Mesendoderm (in vitro differentiated cells): ENCODE results near the gene PLCB4.

Experiments
- DNase-seq: peaks from one replicate; pipeline ENCODE4 v3.0.0; 2013
- H2AK5ac ChIP-seq: 2 replicates; pipeline ENCODE4 v1.6.1; 2013; ENCODE audit warnings: low read length, inconsistent platforms
- H2BK120ac ChIP-seq: 2 replicates; pipeline ENCODE4 v1.6.1; 2013; ENCODE audit warnings: low read depth, mild to moderate bottlenecking, low read length, moderate library complexity, mixed read lengths
- H2BK15ac ChIP-seq: replicated peaks from 2 replicates; pipeline ENCODE4 v1.6.1; 2013; ENCODE audit warnings: low read depth, mild to moderate bottlenecking, moderate library complexity
- H2BK5ac ChIP-seq: 2 replicates; pipeline ENCODE4 v1.6.1; 2013; ENCODE audit warnings: low read length, inconsistent platforms
- H3K18ac ChIP-seq: 2 replicates; pipeline ENCODE4 v1.6.1; 2013; ENCODE audit warnings: mild to moderate bottlenecking, low read length, mixed read lengths
- H3K23ac ChIP-seq: one replicate; pipeline ENCODE4 v1.6.1; 2013; ENCODE audit warnings: low read length
- H3K27ac ChIP-seq: 2 replicates; pipeline ENCODE4 v1.5.1; 2013; ENCODE audit warnings: low read depth, mild to moderate bottlenecking, inconsistent platforms, low read length, moderate library complexity
- H3K27me3 ChIP-seq: 2 replicates; pipeline ENCODE4 v1.6.1; 2013; ENCODE audit warnings: low read length, control low read depth, mild to moderate bottlenecking, inconsistent platforms; ENCODE audit not compliant: insufficient read depth, poor library complexity
- H3K36me3 ChIP-seq: 2 replicates; pipeline ENCODE4 v1.6.1; 2013; ENCODE audit warnings: low read length, inconsistent platforms; ENCODE audit not compliant: control insufficient read depth, insufficient read depth
- H3K4ac ChIP-seq: one replicate; pipeline ENCODE4 v1.6.1; 2013; ENCODE audit warnings: low read depth, mild to moderate bottlenecking, low read length, moderate library complexity
- H3K4me1 ChIP-seq: 2 replicates; pipeline ENCODE4 v1.6.1; 2013; ENCODE audit warnings: low read depth, low read length, inconsistent platforms; ENCODE audit not compliant: control insufficient read depth
- H3K4me2 ChIP-seq: 2 replicates; pipeline ENCODE4 v1.6.1; 2013; ENCODE audit warnings: low read length
- H3K4me3 ChIP-seq: 2 replicates; pipeline ENCODE4 v1.5.1; 2013; ENCODE audit warnings: mild to moderate bottlenecking, low read length
- H3K56ac ChIP-seq: one replicate; pipeline ENCODE4 v1.6.1; 2013; ENCODE audit warnings: low read length
- H3K79me1 ChIP-seq: 2 replicates; pipeline ENCODE4 v1.6.1; 2013; ENCODE audit warnings: low read length, inconsistent platforms
- H3K79me2 ChIP-seq: 2 replicates; pipeline ENCODE4 v1.6.1; 2013; ENCODE audit warnings: mild to moderate bottlenecking, low read length; ENCODE audit not compliant: control insufficient read depth, insufficient read depth
- H3K9ac ChIP-seq: 2 replicates; pipeline ENCODE4 v1.6.1; 2013; ENCODE audit warnings: low read length, inconsistent platforms
- H4K5ac ChIP-seq: one replicate; pipeline ENCODE4 v1.6.1; 2013; ENCODE audit warnings: low read length
- H4K8ac ChIP-seq: one replicate; pipeline ENCODE4 v1.6.1; 2013; ENCODE audit warnings: low read depth, mild to moderate bottlenecking, control low read depth, low read length, moderate library complexity
- WGBS: extraction: QIAGEN DNeasy Blood & Tissue Kit; methylation state at CpG from one replicate; pipeline ENCODE4 v1.1.7; 2013; ENCODE audit warnings: low lambda C conversion rate, missing lambda C conversion rate; ENCODE audit not compliant: insufficient coverage; ENCODE audit errors: extremely low coverage; 5-methylcytosine and 5-hydroxymethylcytosine counted together

The PLCB4 gene

DNA sequence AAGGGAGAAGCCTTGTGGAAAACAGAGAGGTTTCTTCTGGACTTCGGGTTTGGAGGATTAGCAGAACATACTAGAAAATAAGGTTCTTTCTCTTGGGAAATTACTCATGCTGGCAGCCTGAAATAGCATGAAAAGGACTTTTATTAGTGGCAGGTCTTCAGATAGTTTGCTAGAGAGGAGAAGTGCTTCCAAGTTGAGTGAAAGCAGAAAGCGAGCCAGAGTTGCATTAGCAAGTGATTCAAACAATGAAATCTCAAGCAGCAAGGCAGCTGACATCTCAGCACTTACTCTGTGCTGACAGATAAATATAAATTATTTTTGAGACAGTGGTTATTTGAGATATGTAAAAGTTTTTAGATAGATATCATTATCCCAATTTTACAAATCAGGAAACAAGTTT is 91.9 kb downstream of the PLCB4 start:
- Histone ChIP-seq H3K79me2 (no peaks in the 10 kb centered on the region), H3K27me3 (no peaks in the 10 kb centered on the region), H2BK15ac (no peak overlapping the region), H3K79me1 (peaks cover 2% of the 10 kb centered on the region), H3K56ac (no peak overlapping the region), H3K4me1 (no peaks in the 10 kb centered on the region), H3K18ac (no peak overlapping the region), H3K27ac (no peak overlapping the region), H4K5ac (no peak overlapping the region), H3K4me3 (no peak overlapping the region), H2BK5ac (no peak overlapping the region), H3K23ac (no peak overlapping the region), H3K4ac (no peak overlapping the region), H4K8ac (no peak overlapping the region), H3K4me2 (no peak overlapping the region), H3K36me3 (no peaks in the 10 kb centered on the region), H2BK120ac (no peak overlapping the region), H2AK5ac (no peak overlapping the region), H3K9ac (no peak overlapping the region)
- WGBS: no CpG with 5 or more reads among the region's 2 CpGs
- no peak for DNase-seq

DNA sequence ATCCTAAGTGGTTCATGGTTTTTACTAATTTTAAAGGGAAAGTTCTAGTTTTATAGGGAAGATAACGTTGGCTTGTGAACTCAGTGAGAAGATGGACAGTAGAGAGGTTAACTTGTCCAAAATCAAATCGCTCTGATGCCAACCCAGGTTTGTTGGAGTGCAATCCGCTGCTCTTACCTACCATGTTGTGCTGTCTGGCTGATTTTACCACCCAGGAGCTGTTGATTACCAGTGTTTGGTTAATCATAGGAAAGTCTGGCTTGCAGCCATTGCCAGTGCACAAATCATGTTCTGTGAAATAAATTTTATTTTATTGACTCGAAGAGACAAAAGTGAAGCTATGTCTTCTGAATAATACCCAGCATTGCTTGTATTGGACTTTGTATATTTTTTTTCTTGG is 92.4 kb downstream of the PLCB4 start:
- no peak overlapping the region for H4K5ac ChIP-seq
- no peak overlapping the region for H3K4me3 ChIP-seq
- no peaks in the 10 kb centered on the region for H3K36me3 ChIP-seq
- no peak overlapping the region for H3K9ac ChIP-seq
- H3K18ac ChIP-seq: peak overlapping the region; percentile 39
- H3K27me3 ChIP-seq: no peaks in the 10 kb centered on the region
- no peak overlapping the region for H3K4ac ChIP-seq
- H3K79me1 ChIP-seq: peaks cover 2% of the 10 kb centered on the region
- H3K27ac ChIP-seq: no peak overlapping the region
- no peak overlapping the region for H2BK15ac ChIP-seq
- peak overlapping the region; percentile 25 for H3K56ac ChIP-seq
- H2AK5ac ChIP-seq: no peak overlapping the region
- no peak overlapping the region for H2BK5ac ChIP-seq
- H3K23ac ChIP-seq: no peak overlapping the region
- WGBS: no CpG with 5 or more reads among the region's 4 CpGs
- no peaks in the 10 kb centered on the region for H3K79me2 ChIP-seq
- no peaks in the 10 kb centered on the region for H3K4me1 ChIP-seq
- no peak overlapping the region for H3K4me2 ChIP-seq
- no peak overlapping the region for H2BK120ac ChIP-seq
- H4K8ac ChIP-seq: no peak overlapping the region
- DNase-seq: no peak

DNA sequence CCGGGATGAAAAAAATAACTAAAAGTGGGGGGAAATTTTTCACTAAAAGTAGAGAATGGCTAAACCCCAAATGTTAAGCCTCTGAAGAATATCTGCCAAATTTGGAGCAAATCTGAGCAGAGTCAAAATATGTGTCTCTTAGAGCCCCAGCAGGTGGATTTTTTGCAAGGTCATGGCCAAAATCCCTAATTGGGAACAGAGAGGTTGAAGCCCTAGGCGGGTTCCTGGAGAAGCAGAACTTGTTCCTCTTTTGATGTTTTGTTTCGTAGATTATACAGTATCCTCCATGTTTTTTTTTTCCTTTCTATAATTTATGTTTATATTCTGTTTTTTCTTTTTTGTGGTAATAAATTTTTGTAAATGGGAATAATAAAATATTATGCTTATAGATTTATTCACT is 94.4 kb downstream of the PLCB4 start:
- no peaks in the 10 kb centered on the region for H3K79me2 ChIP-seq
- no peak overlapping the region for H2BK15ac ChIP-seq
- H3K27ac ChIP-seq: no peak overlapping the region
- H4K5ac ChIP-seq: no peak overlapping the region
- peaks cover 2% of the 10 kb centered on the region for H3K79me1 ChIP-seq
- no peak overlapping the region for H4K8ac ChIP-seq
- H3K9ac ChIP-seq: no peak overlapping the region
- H2AK5ac ChIP-seq: no peak overlapping the region
- no peak overlapping the region for H2BK5ac ChIP-seq
- no peak overlapping the region for H3K4ac ChIP-seq
- no peak for DNase-seq
- H3K18ac ChIP-seq: no peak overlapping the region
- H3K4me3 ChIP-seq: no peak overlapping the region
- no peak overlapping the region for H3K4me2 ChIP-seq
- WGBS: no CpG with 5 or more reads among the region's 3 CpGs
- no peak overlapping the region for H3K56ac ChIP-seq
- no peak overlapping the region for H2BK120ac ChIP-seq
- no peaks in the 10 kb centered on the region for H3K27me3 ChIP-seq
- no peaks in the 10 kb centered on the region for H3K36me3 ChIP-seq
- no peak overlapping the region for H3K23ac ChIP-seq
- no peaks in the 10 kb centered on the region for H3K4me1 ChIP-seq

DNA sequence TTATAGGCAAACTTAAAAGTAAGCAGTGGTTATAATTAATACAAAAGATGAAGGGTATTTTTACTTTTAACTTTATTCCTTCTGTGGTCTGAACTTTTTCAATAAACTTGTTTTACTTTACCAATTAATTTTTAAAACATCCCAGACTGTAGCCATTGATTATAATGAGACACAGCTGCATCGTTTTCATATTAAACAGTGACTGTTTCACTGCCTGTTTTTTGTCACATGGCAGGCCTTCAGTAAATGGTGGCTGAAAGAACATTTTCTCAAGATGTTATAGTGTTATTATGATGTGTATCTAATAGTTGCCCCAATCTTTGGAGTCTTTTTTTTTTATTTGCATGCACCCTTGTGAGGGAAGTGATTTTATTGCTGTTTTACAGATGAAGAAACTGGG is 95.1 kb downstream of the PLCB4 start:
- no CpG with 5 or more reads among the region's 1 CpG for WGBS
- no peak for DNase-seq
- H3K4ac ChIP-seq: no peak overlapping the region
- no peak overlapping the region for H3K27ac ChIP-seq
- no peak overlapping the region for H2BK15ac ChIP-seq
- no peak overlapping the region for H3K18ac ChIP-seq
- no peaks in the 10 kb centered on the region for H3K4me1 ChIP-seq
- no peak overlapping the region for H3K4me2 ChIP-seq
- peaks cover 2% of the 10 kb centered on the region for H3K79me1 ChIP-seq
- no peaks in the 10 kb centered on the region for H3K79me2 ChIP-seq
- no peak overlapping the region for H3K9ac ChIP-seq
- no peak overlapping the region for H3K56ac ChIP-seq
- H2BK5ac ChIP-seq: no peak overlapping the region
- no peak overlapping the region for H4K5ac ChIP-seq
- no peaks in the 10 kb centered on the region for H3K36me3 ChIP-seq
- no peak overlapping the region for H4K8ac ChIP-seq
- no peak overlapping the region for H2BK120ac ChIP-seq
- H3K4me3 ChIP-seq: no peak overlapping the region
- H3K27me3 ChIP-seq: no peaks in the 10 kb centered on the region
- no peak overlapping the region for H3K23ac ChIP-seq
- H2AK5ac ChIP-seq: no peak overlapping the region

DNA sequence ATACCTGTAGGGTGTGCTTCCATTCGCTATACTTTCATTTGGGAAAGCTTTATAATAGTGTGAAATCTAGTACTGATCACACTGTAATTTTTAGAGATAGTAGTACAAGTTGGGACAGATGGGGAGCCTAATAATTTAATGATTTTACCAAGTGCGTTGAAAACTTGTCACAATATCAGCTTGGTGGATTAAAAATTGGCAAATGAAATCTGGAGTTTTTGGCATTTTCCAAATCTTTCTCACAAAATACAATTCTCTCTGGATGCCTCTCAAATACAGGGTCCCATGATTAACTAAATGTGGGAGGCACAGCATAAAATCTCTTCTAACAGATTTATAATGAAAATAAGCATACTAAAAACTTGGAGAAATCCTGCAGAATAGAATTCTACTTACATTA is 96.4 kb downstream of the PLCB4 start:
- Histone ChIP-seq H2BK120ac (no peak overlapping the region), H2AK5ac (no peak overlapping the region), H3K27me3 (no peaks in the 10 kb centered on the region), H3K18ac (no peak overlapping the region), H3K4me3 (no peak overlapping the region), H3K23ac (no peak overlapping the region), H3K27ac (no peak overlapping the region), H2BK15ac (no peak overlapping the region), H3K56ac (no peak overlapping the region), H4K8ac (no peak overlapping the region), H4K5ac (no peak overlapping the region), H3K4ac (no peak overlapping the region), H3K79me2 (no peaks in the 10 kb centered on the region), H3K9ac (no peak overlapping the region), H2BK5ac (no peak overlapping the region), H3K4me1 (no peaks in the 10 kb centered on the region), H3K4me2 (no peak overlapping the region), H3K79me1 (no peaks in the 10 kb centered on the region), H3K36me3 (no peaks in the 10 kb centered on the region)
- no CpG with 5 or more reads among the region's 2 CpGs for WGBS
- DNase-seq: no peak

DNA sequence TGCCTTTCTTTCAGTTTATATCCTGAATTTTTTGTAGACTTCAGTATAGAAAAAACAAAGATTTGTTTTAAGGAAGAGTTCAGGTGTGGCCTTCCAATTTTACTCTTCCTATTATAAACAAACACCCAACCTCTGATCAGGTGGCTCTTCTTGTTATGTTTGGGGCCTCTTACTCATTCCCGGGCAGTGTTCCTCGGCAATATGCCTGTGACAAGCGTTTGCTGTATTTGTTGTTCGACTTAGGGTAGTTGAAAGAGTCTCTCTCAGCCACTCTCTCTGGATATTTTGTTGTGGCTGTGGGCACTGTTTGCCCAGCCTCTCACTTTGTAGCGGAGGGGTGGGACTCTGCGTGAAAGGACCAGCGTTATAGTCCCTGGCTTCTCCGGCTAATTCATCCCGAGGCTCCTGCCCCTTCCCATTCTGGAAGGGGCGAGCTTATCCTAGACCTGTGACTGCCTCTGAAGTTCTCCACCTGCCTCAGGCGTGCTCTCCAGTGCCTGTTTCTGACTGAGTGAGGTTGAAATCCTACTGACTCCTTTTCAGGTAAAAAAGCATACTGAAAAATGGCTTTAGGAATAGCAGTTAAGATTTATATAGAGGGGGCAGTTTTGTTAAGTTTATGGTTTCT is 97.4 kb downstream of the PLCB4 start:
- no peak overlapping the region for H3K18ac ChIP-seq
- H4K5ac ChIP-seq: no peak overlapping the region
- WGBS: no CpG with 5 or more reads among the region's 11 CpGs

More for the DNA sequence above, 97.4 kb downstream of the PLCB4 start:
- Histone ChIP-seq H2BK15ac (no peak overlapping the region), H4K8ac (no peak overlapping the region), H3K27ac (no peak overlapping the region), H3K4me2 (no peak overlapping the region), H2BK5ac (no peak overlapping the region), H2BK120ac (no peak overlapping the region), H3K79me1 (no peaks in the 10 kb centered on the region), H3K4me1 (no peaks in the 10 kb centered on the region), H3K4me3 (no peak overlapping the region), H3K4ac (no peak overlapping the region), H3K36me3 (no peaks in the 10 kb centered on the region), H3K9ac (no peak overlapping the region), H2AK5ac (no peak overlapping the region), H3K56ac (no peak overlapping the region), H3K27me3 (no peaks in the 10 kb centered on the region), H3K23ac (no peak overlapping the region), H3K79me2 (no peaks in the 10 kb centered on the region)
- DNase-seq: no peak
